ENCODE data around the gene LRRC40.

- no peak for TF ChIP-seq CTCF (tag by site-specific recombination; IDR thresholded peaks at IDR 0.05)
- TF ChIP-seq TCF7L2 (IDR thresholded peaks at IDR 0.05; ENCODE audit: borderline replicate concordance, low read depth, low read length) = no peak
- TF ChIP-seq ZNF302 (tag by site-specific recombination; IDR thresholded peaks at IDR 0.05; ENCODE audit: low read depth) = no peak
- TF ChIP-seq PBX3 (CRISPR knock-in tag; IDR thresholded peaks at IDR 0.05) = no peak
- no peak for TF ChIP-seq KLF17 (tag by site-specific recombination; IDR thresholded peaks at IDR 0.05)
- no peak for TF ChIP-seq ZNF777 (tag by site-specific recombination; IDR thresholded peaks at IDR 0.05; ENCODE audit: borderline replicate concordance)
- TF ChIP-seq ZBTB7A (tag by site-specific recombination; IDR thresholded peaks at IDR 0.05; ENCODE audit: low read depth) = no peak
- TF ChIP-seq ZNF10 (tag by site-specific recombination; IDR thresholded peaks at IDR 0.05) = no peak
- TF ChIP-seq ZNF660 (tag by site-specific recombination; IDR thresholded peaks at IDR 0.05) = no peak
- TF ChIP-seq ZBTB21 (tag by site-specific recombination; IDR thresholded peaks at IDR 0.05) = no peak
- TF ChIP-seq MZF1 (tag by site-specific recombination; IDR thresholded peaks at IDR 0.05; ENCODE audit: borderline replicate concordance) = no peak
- TF ChIP-seq ZSCAN4 (tag by site-specific recombination; IDR thresholded peaks at IDR 0.05) = no peak
Measured at GRCh38 chr1:70140894-70141293, 64.5 kb downstream of the LRRC40 start.

Data from HEK293 (cell line).